K562 (cell line): ENCODE measurements around the gene TMEM131.

Source experiments
- GATA2 ChIP-seq: sonication (generic); formaldehyde crosslinking; IDR thresholded peaks from 2 replicates; pipeline ENCODE4 v1.4.0; 2020; ENCODE audit warnings: mild to moderate bottlenecking, missing genetic modification reagents
- NFYB ChIP-seq: IDR thresholded peaks from 2 replicates; pipeline ENCODE4 v1.6.1; 2011; ENCODE audit warnings: mild to moderate bottlenecking, moderate library complexity; ENCODE audit not compliant: insufficient read length; ENCODE audit errors: extremely low read depth
- TCF7 ChIP-seq: sonication (generic); IDR thresholded peaks from 2 replicates; pipeline ENCODE4 v1.6.1; 2016; ENCODE audit warnings: antibody characterized with exemption, borderline replicate concordance
- ZNF274 ChIP-seq: IDR thresholded peaks from 2 replicates; pipeline ENCODE4 v1.6.1; 2011; ENCODE audit warnings: low read depth, mild to moderate bottlenecking, low read length, moderate library complexity, borderline replicate concordance
- ZNF282 ChIP-seq: sonication (generic); formaldehyde crosslinking; IDR thresholded peaks from 2 replicates; pipeline ENCODE4 v1.8.1; 2023; ENCODE audit warnings: missing genetic modification reagents

GRCh38 chr2:98016908-98017670, 21.3 kb upstream of the TMEM131 start:
- TF ChIP-seq ZNF282 (CRISPR knock-in tag) (no peak), TCF7 (no peak), NFYB (no peak), ZNF274 (no peak), GATA2 (no peak)
